ENCODE data around the gene CDHR1.

- TF ChIP-seq CTCF (IDR thresholded peaks at IDR 0.05), result no peak
- no peak for TF ChIP-seq POLR2AphosphoS5 (IDR thresholded peaks at IDR 0.05)
- no peak for TF ChIP-seq POLR2A (IDR thresholded peaks at IDR 0.05)
Measured at GRCh38 chr10:84201682-84202081, 7.3 kb downstream of the CDHR1 start.

Measured in breast epithelium (tissue), 3 donors.